Left lung (tissue), 10 donors: Measurements from ENCODE around the gene TMEM132E. TPM values are rescaled to one million over a fixed set of nuclear protein-coding genes. Genes with fewer than 3 reads are reported as not detected.

ENCODE experiments used
- ATAC-seq: fragments of 200-7000 bp; cut with Tn5 transposase; one replicate; pipeline ENCODE4 v1.9.1; 2020; ENCODE audit warnings: moderate library complexity
- DNase-seq, 4 donors: peaks; one replicate each; pipeline ENCODE4 v3.0.0-alpha.2; 2013 to 2020
- H3K27ac ChIP-seq, 2 donors: fragments of 200-600 bp; sonication (generic) in 1 of 2; one replicate each; pipeline versions ENCODE4 v1.5.0 to v1.8.0; 2020 to 2021
- H3K27me3 ChIP-seq, 2 donors: fragments of 200-600 bp; sonication (generic) in 1 of 2; one replicate each; pipeline versions ENCODE4 v1.5.0 to v1.8.0; 2020 to 2021
- H3K36me3 ChIP-seq, 2 donors: fragments of 200-600 bp; sonication (generic) in 1 of 2; one replicate each; pipeline versions ENCODE4 v1.5.0 to v1.8.0; 2020 to 2021
- H3K4me1 ChIP-seq, 2 donors: fragments of 200-600 bp; one replicate each; pipeline ENCODE4 v1.8.0; 2021
- H3K4me3 ChIP-seq, 2 donors: fragments of 200-600 bp; sonication (generic) in 1 of 2; one replicate each; pipeline versions ENCODE4 v1.5.0 to v1.8.0; 2020 to 2021; ENCODE audit warnings: mild to moderate bottlenecking in 1 of 2
- H3K9me3 ChIP-seq, 2 donors: fragments of 200-600 bp; sonication (generic) in 1 of 2; one replicate each; pipeline versions ENCODE4 v1.5.0 to v1.8.0; 2020 to 2021
- CTCF ChIP-seq, 2 donors: fragments of 200-600 bp; sonication (generic) in 1 of 2; IDR thresholded peaks; one replicate each; pipeline versions ENCODE4 v1.5.0 to v1.8.0; 2021; ENCODE audit warnings: antibody characterized with exemption in 2 of 2
- intact Hi-C, 2 donors: fragments of 100-400 bp; cut with DNase I; formaldehyde crosslinking; loops; one replicate each; pipeline versions ENCODE4 v1.11.2 to v1.14.2; 2022
- polyA plus RNA-seq, 6 donors: library from polyadenylated mRNA; unstranded; fragments of 120-200 nt; gene quantifications; one replicate each; pipeline ENCODE4 v1.2.1, GENCODE V29; 2013; ENCODE audit not compliant: insufficient read length in 6 of 6
- total RNA-seq, 2 donors: library from RNA; stranded (reverse); fragmentation: NEBNext Ultra II Directional; extraction: Animal tissue kit (Norgen Biotek cat#: 25700); gene quantifications; one replicate each; pipeline ENCODE4 v1.2.1, GENCODE V29; 2021
- donor health status: DM: no; HTN: yes; CAD: no.
- donor health status: DM: no; HTN: no; CAD: no.

The TMEM132E gene
- total and polyA plus RNA-seq, 8 donors: 0.08 to 0.32 (median 0.14) TPM

GRCh38 chr17:34547453-34548063 is 31.8 kb upstream of the TMEM132E start:
- no peaks in the 10 kb centered on the region for H3K36me3 ChIP-seq
- no peak overlapping the region for H3K4me3 ChIP-seq
- no peak overlapping the region for H3K27ac ChIP-seq
- no peak for DNase-seq
- H3K27me3 ChIP-seq: peaks cover 2 to 57% of the 10 kb centered on the region in 2 donors
- ATAC-seq: no peak
- no peaks in the 10 kb centered on the region for H3K9me3 ChIP-seq
- intact Hi-C loops: loop anchor here in 1 of 2 donors (10.0 kb wide), 1 partner anchor 557 kb away; no protein-coding TSS in a partner anchor
- H3K4me1 ChIP-seq: no peaks in the 10 kb centered on the region
- TF ChIP-seq CTCF (IDR thresholded peaks at IDR 0.05): no peak

GRCh38 chr17:34549966-34550365 is 29.4 kb upstream of the TMEM132E start:
- intact Hi-C loops: loop anchor here in 1 of 2 donors (10.0 kb wide), 1 partner anchor 555 kb away; no protein-coding TSS in a partner anchor
- H3K9me3 ChIP-seq: no peaks in the 10 kb centered on the region
- H3K27ac ChIP-seq: no peak overlapping the region
- ATAC-seq: no peak
- peak in 1 of 4 donors; percentile 27 for DNase-seq
- H3K27me3 ChIP-seq: peaks cover 0 to 60% of the 10 kb centered on the region in 2 donors
- no peak overlapping the region for H3K4me3 ChIP-seq
- H3K4me1 ChIP-seq: no peaks in the 10 kb centered on the region
- no peak for TF ChIP-seq CTCF (IDR thresholded peaks at IDR 0.05)
- no peaks in the 10 kb centered on the region for H3K36me3 ChIP-seq

- no peak for TF ChIP-seq CTCF (IDR thresholded peaks at IDR 0.05)
- no peaks in the 10 kb centered on the region for H3K9me3 ChIP-seq
- intact Hi-C loops: no loop called here
- no peaks in the 10 kb centered on the region for H3K36me3 ChIP-seq
- no peaks in the 10 kb centered on the region for H3K4me1 ChIP-seq
- no peak overlapping the region for H3K4me3 ChIP-seq
- peaks cover 0 to 59% of the 10 kb centered on the region in 2 donors for H3K27me3 ChIP-seq
- DNase-seq (no peak), ATAC-seq (no peak)
- no peak overlapping the region for H3K27ac ChIP-seq
Observed at GRCh38 chr17:34553907-34554306, 25.5 kb upstream of the TMEM132E start.

GRCh38 chr17:34556384-34556783 is 23.0 kb upstream of the TMEM132E start:
- no peak for DNase-seq
- Histone ChIP-seq H3K4me3 (no peak overlapping the region), H3K4me1 (no peaks in the 10 kb centered on the region), H3K27ac (no peak overlapping the region), H3K9me3 (no peaks in the 10 kb centered on the region), H3K36me3 (no peaks in the 10 kb centered on the region), H3K27me3 (peaks cover 0 to 38% of the 10 kb centered on the region in 2 donors)
- no peak for TF ChIP-seq CTCF (IDR thresholded peaks at IDR 0.05)
- peak; percentile 56 for ATAC-seq
- intact Hi-C loops: no loop called here

GRCh38 chr17:34556931-34557330 is 22.5 kb upstream of the TMEM132E start:
- no peak for TF ChIP-seq CTCF (IDR thresholded peaks at IDR 0.05)
- Histone ChIP-seq H3K27ac (no peak overlapping the region), H3K4me3 (no peak overlapping the region), H3K9me3 (no peaks in the 10 kb centered on the region), H3K27me3 (peaks cover 0 to 38% of the 10 kb centered on the region in 2 donors), H3K4me1 (no peaks in the 10 kb centered on the region), H3K36me3 (no peaks in the 10 kb centered on the region)
- DNase-seq (no peak), ATAC-seq (no peak)
- intact Hi-C loops: no loop called here
